Stimulated activated CD8-positive, alpha-beta memory T cell treated with anti-CD3 and anti-CD28 coated beads, Interleukin-7, amount 100 ng/mL, for 4 hours (primary cell): ENCODE data around the gene YWHAQ.

Experiments used
- DNase-seq, 2 donors: peaks; one replicate each; pipeline ENCODE4 v3.0.0-alpha.2; 2020; ENCODE audit warnings: low read depth in 2 of 2

Gene YWHAQ

GRCh38 chr2:9630736-9631552 is at the start of gene YWHAQ:
Gene YWHAQ (minus strand): TSS chr2:9630997. CDS start chr2:9630452, 545 bp downstream.
- DNase-seq: peak; percentile 97 to 98

GRCh38 chr2:9680082-9680481 is 49.3 kb upstream of the YWHAQ start:
- no peak for DNase-seq

GRCh38 chr2:9679218-9679617 is 48.4 kb upstream of the YWHAQ start:
- DNase-seq: no peak

- DNase-seq: no peak
These were observed 47.7 kb upstream of the YWHAQ start for GRCh38 chr2:9678544-9678943.

- no peak for DNase-seq
These were observed 44.9 kb upstream of the YWHAQ start for GRCh38 chr2:9675415-9676351.

- no peak for DNase-seq
These were observed 44.2 kb upstream of the YWHAQ start for GRCh38 chr2:9674891-9675414.

GRCh38 chr2:9673914-9674481 is 43.2 kb upstream of the YWHAQ start:
- no peak for DNase-seq

- DNase-seq: no peak
These were observed 38.0 kb upstream of the YWHAQ start for GRCh38 chr2:9668687-9669345.

GRCh38 chr2:9667826-9668225 is 37.0 kb upstream of the YWHAQ start:
- DNase-seq: no peak

GRCh38 chr2:9666306-9666705 is 35.5 kb upstream of the YWHAQ start:
- DNase-seq: no peak

GRCh38 chr2:9665898-9666297 is 35.1 kb upstream of the YWHAQ start:
- DNase-seq: no peak

GRCh38 chr2:9664365-9664764 is 33.6 kb upstream of the YWHAQ start:
- no peak for DNase-seq

- no peak for DNase-seq
These were observed 32.4 kb upstream of the YWHAQ start for GRCh38 chr2:9663008-9663879.

- no peak for DNase-seq
These were observed 30.5 kb upstream of the YWHAQ start for GRCh38 chr2:9661261-9661660.

- DNase-seq: no peak
These were observed 30.0 kb upstream of the YWHAQ start for GRCh38 chr2:9660781-9661180.

- DNase-seq: no peak
These were observed 29.4 kb upstream of the YWHAQ start for GRCh38 chr2:9660154-9660553.

- no peak for DNase-seq
These were observed 28.2 kb upstream of the YWHAQ start for GRCh38 chr2:9658972-9659371.

GRCh38 chr2:9657731-9658130 is 26.9 kb upstream of the YWHAQ start:
- no peak for DNase-seq

GRCh38 chr2:9657083-9657482 is 26.3 kb upstream of the YWHAQ start:
- no peak for DNase-seq

GRCh38 chr2:9656270-9656766 is 25.5 kb upstream of the YWHAQ start:
- peak; percentile 50 to 55 for DNase-seq
